GM12873 (cell line): ENCODE measurements around the gene SPATA6.

ENCODE experiments used
- CTCF ChIP-seq: IDR thresholded peaks from 2 replicates; pipeline ENCODE4 v1.5.1; 2012; ENCODE audit warnings: low read depth, mild to moderate bottlenecking, moderate library complexity, low read length, control low read depth; ENCODE audit not compliant: insufficient read depth; ENCODE audit errors: missing control alignments

SPATA6 gene

GRCh38 chr1:48329905-48330304, 142.1 kb downstream of the SPATA6 start:
- no peak for TF ChIP-seq CTCF

- TF ChIP-seq CTCF: no peak
Observed at GRCh38 chr1:48329486-48329885, 142.5 kb downstream of the SPATA6 start.

DNA sequence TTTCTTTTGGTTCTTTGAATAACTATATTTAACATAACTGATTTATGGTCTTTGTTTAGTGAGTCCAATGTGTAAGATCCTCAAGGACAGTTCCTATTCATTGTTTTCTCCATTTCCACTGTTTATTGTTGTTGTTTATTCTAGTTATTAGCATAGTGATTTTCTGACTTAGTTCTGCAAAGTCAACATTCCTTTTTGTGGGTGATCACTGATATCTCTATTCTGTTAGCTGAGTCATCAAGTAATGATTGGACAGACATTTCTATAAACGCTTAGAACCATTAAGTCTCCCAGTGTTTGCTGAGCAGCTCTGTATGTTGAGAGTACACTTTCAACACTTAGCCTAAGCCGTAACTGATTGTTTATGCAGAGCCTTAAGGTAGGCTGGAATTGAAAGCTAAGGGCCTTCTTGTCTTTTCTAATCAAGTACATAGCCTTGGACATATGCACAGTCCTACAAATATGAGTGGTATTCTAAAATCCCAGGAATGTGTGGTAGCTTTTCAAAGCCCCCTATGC, 162.4 kb downstream of the SPATA6 start:
- no peak for TF ChIP-seq CTCF

GRCh38 chr1:48302652-48303051, 169.4 kb downstream of the SPATA6 start:
- TF ChIP-seq CTCF: no peak

DNA sequence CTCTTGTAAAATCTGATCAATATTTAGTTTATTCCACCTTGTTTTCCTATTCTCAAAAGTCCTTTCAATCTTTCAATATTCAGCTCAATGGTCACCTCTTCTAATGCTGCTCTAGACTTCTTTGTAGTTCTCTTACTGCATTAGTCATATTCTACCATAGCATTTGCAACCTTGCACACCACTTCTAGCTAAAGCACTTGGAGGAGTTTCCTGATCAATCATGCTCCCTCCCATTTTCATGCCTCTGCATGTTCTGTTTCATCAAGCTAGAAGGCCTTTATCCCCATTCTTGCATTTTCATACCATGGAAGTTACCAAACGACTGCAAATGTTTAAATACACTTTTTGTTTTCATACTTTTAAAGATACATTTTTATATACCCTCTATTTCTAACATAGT, 177.3 kb downstream of the SPATA6 start:
- no peak for TF ChIP-seq CTCF

DNA sequence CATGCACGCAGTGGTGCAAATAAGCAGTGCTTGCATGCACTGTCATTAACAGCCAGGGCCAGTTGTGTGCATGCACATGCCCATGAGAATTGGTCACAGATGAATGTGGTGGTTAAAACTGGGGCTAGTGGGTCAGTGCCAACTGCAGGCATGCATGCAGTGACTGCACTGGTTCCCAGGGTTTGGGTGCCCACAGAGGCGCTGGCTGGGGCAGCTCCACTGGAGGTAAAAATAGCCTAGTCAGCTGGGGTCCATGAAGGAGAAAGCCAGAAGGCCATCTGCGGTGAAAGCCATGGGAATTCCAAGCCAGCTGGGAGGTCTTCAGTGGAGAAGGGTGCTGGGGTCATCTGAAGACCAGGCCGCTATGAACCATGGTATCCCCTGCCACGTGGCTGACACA, 179.3 kb downstream of the SPATA6 start:
- TF ChIP-seq CTCF: no peak

DNA sequence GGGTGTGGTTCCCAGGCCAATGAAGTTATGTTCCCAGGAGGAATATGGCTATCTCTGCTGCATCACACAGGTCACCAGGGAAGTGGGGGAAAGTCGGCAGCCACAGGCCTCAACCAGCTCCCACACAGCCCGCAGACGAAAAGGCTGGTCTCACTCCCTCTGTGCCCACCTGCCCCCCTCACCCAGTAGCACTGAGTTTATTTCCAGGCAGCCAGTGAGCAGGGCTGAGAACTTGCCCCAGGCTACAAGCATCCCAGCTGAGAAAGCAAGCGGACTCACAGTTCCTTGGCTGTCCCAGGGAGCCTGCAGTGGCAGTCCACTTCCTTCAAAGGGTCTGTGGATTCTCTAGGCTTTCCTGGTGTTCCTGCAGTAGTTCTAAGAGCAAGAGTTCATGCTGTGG, 180.6 kb downstream of the SPATA6 start:
- no peak for TF ChIP-seq CTCF

- no peak for TF ChIP-seq CTCF
Observed at GRCh38 chr1:48285525-48285924, 186.5 kb downstream of the SPATA6 start.
